ENCODE measurements around the gene SSUH2. TPM values are rescaled to one million over a fixed set of nuclear protein-coding genes. Genes with fewer than 3 reads are reported as not detected.

The SSUH2 gene
- total and polyA plus RNA-seq, 2 of the 4 experiments (the other 2 are of a cell fraction), result 0.10 TPM; not detected in 1

- H2BK20ac ChIP-seq (ENCODE audit: low read depth, low read length), result no peak overlapping the region
- intact Hi-C loops (cut with micrococcal nuclease), result loop anchor here (10.0 kb wide), 1 partner anchor 296 kb away; the partner anchor contains the start of gene RAD18
- H3K14ac ChIP-seq (replicated peaks; ENCODE audit: low read depth, low read length), result no peak overlapping the region
- no peak overlapping the region for H2BK5ac ChIP-seq (ENCODE audit: low read depth, low read length, poor library complexity, severe bottlenecking)
- dilution Hi-C loops (cut with HindIII; ENCODE audit: low sequenced_read_pairs, unreplicated experiment), result no loop called here
- no peak overlapping the region for H3K27ac ChIP-seq (ENCODE audit: insufficient read depth, low read length)
- H4K20me1 ChIP-seq (ENCODE audit: insufficient read depth, low read length), result no peaks in the 10 kb centered on the region
- H4K5ac ChIP-seq (ENCODE audit: low read depth, low read length), result no peak overlapping the region
- in situ Hi-C loops (cut with MboI; ENCODE audit: low sequenced_read_pairs), result loop anchor here (25.0 kb wide), 1 partner anchor 393 kb away; no protein-coding TSS in a partner anchor
- no peak overlapping the region for H4K8ac ChIP-seq (ENCODE audit: low read depth in 2 of 2, low read length in 2 of 2)
- no peaks in the 10 kb centered on the region for H3K79me1 ChIP-seq (ENCODE audit: low read depth in 1 of 2, low read length in 2 of 2)
- no peak overlapping the region for H3K18ac ChIP-seq (ENCODE audit: low read depth, low read length)
- no CpG with 5 or more reads among the region's 2 CpGs for WGBS, 2 experiments (ENCODE audit: extremely low coverage in 2 of 2, insufficient read length in 1 of 2)
- CTCF ChIA-PET, result no interaction called here
- POLR2A ChIA-PET (ENCODE audit: unreplicated experiment), result no interaction called here
- H3K4ac ChIP-seq (ENCODE audit: low read depth, low read length), result no peak overlapping the region
- H3K9ac ChIP-seq (ENCODE audit: low read depth, low read length), result no peak overlapping the region
- no peak overlapping the region for H2AK5ac ChIP-seq (ENCODE audit: low read depth, low read length)
- no peak overlapping the region for H3K4me3 ChIP-seq (ENCODE audit: insufficient read depth, low read depth, low read length)
- BruUV-seq (replicated peaks), result no TSS peak
- DNase-seq (no peak), ATAC-seq (ENCODE audit: low read depth) (no peak)
- H2BK120ac ChIP-seq (ENCODE audit: low read depth, low read length), result no peak overlapping the region
- H3K23ac ChIP-seq (ENCODE audit: low read depth, low read length), result no peak overlapping the region
- H3K9me3 ChIP-seq (ENCODE audit: control insufficient read depth, insufficient read depth, low read length), result no peaks in the 10 kb centered on the region
- H2AFZ ChIP-seq (replicated peaks; ENCODE audit: low read length, poor library complexity), result no peak overlapping the region
- no peak for TF ChIP-seq MAFK (IDR thresholded peaks at IDR 0.05; ENCODE audit: low read depth, low read length)
- TF ChIP-seq RCOR1 (IDR thresholded peaks at IDR 0.05; ENCODE audit: insufficient replicate concordance, low read length), result no peak
- no peak for TF ChIP-seq FOS (IDR thresholded peaks at IDR 0.05; ENCODE audit: low read depth, low read length)
- H3K4me1 ChIP-seq (ENCODE audit: control insufficient read depth, insufficient read depth, low read length), result no peaks in the 10 kb centered on the region
- peaks cover 2% of the 10 kb centered on the region; the same call in 1 of the 2 replicates for H3K27me3 ChIP-seq (ENCODE audit: control insufficient read depth, insufficient read depth, low read length)
- no peak overlapping the region for H2BK15ac ChIP-seq (ENCODE audit: low read depth, low read length)
- H3K56ac ChIP-seq (ENCODE audit: extremely low read depth, insufficient read depth, low read length), result no peak overlapping the region
- H3K9me1 ChIP-seq (ENCODE audit: insufficient read depth, low read length), result no peaks in the 10 kb centered on the region
- no peak overlapping the region for H4K91ac ChIP-seq (ENCODE audit: insufficient read depth, low read depth, low read length)
- no peaks in the 10 kb centered on the region for H3K36me3 ChIP-seq (ENCODE audit: control insufficient read depth, insufficient read depth, low read length)
- H3K4me2 ChIP-seq (ENCODE audit: low read depth, low read length), result no peak overlapping the region
- no peak overlapping the region for H2AK9ac ChIP-seq (replicated peaks; ENCODE audit: low read depth, low read length, poor library complexity)
Observed at GRCh38 chr3:8669019-8669418, 24.4 kb upstream of the SSUH2 start.
